ENCODE measurements around the gene FAM177B.
"Not testable (repeated sequence)": the region's sequence is repeated elsewhere in the genome, so short reads cannot be mapped to it uniquely, and the experiment has no call there.

Gene FAM177B

DNA sequence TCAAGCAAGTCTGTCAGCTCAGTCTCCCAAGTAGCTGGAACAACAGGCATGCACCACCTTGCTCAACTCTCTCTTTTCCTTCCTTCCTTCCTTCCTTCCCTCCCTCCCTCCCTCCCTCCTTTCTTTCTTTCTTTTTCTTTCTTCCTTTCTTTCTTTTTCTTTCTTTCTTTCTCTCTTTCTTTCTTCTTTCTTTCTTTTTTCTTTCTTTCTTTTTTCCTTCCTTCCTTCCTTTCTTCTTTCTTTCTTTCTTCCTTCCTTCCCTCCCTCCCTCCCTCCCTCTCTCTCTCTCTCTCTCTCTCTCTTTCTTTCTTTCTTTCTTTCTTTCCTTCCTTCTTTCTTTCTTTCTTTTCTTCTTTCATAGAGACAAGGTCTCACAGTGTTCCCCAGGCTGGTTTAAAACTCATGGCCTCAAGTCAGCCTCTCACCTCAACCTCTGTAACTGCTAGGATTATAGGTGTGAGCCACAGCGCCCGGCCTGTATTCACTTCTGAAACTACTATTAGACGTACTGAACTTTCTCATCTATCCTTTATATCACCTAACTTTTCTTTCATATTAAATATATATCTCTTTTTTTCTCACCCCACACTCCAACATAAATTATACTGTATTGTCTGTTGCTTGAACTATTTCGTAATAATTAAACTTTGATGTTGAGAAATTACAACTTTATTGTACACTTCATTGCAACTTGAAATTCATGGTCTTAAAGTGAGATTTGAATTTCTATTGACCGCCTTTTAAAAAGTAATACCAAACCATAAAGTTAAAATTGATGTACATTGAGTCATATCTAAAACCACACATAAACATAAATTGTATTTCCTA is 4.8 kb downstream of the FAM177B start:
- DNase-seq: not testable (repeated sequence)

DNA sequence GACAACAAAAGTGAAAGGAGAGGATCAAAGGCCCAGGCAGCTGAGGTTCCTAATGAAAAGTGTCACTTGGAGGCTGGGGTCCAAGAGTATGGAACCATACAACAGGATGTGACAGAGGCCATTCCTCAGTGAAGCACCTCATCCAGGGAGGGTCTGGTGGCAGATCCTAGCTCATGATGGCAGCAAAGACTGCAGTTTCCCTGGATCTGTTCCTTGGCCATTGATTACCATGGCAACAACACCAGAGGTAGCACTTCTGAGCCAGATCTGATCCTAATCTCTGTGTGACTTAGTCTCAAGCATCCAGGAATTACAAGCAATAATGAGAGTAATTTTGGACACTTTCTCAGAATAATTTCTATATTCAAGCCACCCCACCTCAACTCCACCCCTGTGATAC is 12.9 kb downstream of the FAM177B start:
- DNase-seq: no peak

DNA sequence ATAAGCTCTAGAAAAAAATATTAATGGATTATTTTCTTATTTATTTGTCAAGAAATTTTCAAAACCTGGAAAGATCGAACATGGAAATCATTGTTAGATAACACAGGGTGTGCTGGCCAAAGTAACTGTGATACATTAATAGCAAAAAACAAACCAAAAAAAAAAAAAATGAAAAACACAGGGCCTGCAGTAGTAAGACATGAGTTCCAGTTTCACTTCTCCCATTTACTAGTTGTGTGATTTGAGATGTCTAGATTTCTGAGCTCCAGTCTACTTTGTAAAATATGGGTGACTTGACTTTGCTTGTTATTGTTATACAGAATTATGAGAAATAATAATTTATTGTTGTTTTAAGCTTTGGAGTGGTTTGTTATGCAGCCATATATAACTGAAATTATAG is 13.6 kb downstream of the FAM177B start:
- no peak for DNase-seq

DNA sequence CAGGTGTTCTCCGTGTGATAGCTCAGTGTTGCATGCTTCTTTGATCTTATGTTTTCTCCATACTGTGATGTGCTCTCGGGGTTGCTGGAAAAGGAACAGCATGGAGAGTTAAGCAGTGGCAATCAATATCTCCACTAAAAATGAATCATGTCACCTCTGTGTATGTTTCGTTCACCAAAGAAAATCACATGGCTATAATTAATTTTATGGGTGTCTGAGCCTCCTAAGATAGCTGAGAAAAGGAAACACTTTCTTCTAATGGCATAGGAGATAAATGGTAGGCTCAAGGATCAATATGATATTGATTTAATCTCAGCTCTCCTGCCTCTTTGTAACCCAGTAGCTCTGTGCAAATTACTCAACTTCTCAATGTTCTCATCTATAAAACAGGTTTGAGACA is 14.3 kb downstream of the FAM177B start:
- no peak for DNase-seq

DNA sequence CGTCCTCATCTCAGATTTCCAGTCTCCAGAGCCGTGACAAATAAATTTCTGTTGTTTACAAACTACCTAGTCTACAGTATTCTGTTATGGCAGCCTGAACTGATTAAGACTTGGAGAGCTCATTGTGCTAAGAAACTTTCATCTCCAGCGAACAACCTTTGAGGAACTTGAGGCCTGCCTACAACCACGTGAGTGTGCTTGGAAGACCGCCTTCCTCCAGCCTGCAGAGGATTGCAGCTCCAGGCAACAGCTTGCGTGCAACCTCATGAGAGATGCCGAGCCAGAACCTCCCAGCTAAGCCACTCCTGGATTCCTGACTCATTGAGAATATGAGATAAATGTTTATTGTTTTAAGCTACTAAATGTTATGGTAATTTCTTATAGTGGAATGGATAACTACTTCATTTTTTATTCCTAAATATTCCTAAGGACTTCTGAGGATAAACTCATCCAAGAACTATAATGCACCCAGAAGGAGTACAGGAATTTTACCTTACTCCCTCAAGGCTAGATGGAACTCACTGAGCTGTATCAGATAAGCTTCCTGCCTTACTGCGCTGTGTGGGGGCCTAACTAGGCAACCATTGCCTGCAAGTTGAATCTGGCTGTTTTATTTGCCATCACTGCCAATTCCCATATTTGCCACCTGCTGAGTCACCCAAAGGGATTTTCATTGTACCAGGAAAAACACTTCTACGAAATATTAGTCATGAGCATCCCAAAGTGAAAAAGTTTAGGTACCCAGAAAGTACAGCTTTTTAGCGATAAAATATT is 17.6 kb downstream of the FAM177B start:
- no peak for DNase-seq

DNA sequence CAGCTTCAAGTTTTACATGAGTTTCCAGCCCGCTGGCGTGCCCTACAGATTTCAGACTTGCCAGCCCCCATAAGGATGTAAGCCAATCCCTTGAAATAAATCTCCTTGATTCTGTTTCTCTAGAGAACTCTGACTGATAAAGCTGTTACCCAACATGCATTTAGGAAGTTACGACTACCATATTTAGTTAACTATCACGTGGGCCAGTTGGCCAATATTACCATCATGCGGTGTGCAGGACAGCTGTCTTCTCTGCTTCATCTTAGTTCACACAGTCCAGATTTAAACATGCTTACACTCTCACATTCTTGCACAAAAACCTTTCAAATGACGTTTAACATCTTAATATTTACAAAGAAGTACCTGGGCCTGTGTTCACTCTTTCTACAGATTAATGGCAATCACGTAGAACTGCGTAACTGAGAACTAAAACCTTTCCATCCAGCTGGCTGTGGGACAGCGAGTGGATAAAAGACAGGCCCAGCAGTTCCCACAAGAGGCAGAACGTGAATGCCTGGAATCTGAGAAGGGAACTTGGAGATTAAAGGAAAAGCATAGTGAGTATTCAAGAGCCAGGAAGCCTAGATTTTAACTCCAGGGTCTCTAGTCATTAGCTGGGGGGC is 20.8 kb downstream of the FAM177B start:
- no peak for DNase-seq

DNA sequence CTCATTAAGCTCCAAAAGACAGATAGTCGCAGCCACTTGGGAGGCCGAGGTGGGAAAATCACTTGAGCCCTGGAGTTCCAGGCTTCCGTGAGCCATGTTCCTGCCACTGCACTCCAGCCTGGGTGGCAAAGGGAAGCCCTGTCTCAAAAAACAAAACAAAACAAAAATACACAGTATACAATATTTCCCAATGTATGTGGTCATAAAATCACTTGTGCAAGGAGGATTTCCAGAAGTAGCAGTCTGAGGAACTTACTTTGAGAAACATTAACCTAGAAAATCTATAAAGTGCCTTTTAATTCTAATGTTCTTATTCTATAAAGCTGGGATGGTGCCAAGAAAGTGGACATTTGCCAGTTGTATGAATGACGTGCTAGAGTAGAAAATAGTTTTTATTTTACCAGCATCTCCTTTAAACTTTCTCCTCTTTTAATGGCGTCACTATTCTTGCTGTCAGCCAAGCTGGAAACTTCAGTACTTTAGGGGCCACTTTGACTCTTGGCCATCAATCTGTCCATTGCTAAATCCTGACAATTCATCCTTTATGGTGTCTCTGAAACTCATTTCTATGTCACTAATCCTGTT is 22.5 kb downstream of the FAM177B start:
- no peak for DNase-seq

DNA sequence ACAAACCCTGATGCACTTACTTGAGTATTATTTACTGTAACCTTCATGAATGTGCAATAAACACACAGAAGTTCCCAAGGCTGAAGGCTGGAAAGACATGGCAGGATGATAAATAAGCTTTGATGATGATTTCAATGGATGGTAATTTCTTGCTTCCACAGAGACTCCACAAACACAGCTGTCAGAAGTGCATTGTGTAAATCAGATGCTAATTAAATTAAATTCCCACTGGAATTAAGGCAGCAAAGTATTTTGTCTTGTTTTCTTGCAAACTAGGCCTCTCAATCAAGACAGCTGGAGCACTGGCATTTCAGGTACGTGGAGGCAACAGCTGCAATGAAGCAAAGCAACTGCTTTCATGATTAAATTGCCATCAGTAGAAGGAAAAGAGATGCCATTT is 24.1 kb downstream of the FAM177B start:
- no peak for DNase-seq

DNA sequence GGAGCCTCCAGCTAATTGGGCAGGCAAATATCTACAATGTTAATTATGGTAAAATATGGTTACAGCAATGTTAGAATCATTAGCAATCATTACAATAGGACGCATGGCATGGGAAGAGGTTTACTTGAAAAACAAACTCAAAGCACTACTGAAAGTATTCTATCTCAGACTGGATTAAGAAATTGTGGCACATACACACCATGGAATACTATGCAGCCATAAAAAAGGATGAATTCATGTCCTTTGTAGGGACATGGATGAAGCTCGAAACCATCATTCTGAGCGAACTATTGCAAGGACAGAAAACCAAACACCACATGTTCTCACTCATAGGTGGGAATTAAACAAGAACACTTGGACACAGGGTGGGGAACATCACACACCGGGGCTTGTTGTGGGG is 25.2 kb downstream of the FAM177B start:
- DNase-seq: not testable (repeated sequence)

DNA sequence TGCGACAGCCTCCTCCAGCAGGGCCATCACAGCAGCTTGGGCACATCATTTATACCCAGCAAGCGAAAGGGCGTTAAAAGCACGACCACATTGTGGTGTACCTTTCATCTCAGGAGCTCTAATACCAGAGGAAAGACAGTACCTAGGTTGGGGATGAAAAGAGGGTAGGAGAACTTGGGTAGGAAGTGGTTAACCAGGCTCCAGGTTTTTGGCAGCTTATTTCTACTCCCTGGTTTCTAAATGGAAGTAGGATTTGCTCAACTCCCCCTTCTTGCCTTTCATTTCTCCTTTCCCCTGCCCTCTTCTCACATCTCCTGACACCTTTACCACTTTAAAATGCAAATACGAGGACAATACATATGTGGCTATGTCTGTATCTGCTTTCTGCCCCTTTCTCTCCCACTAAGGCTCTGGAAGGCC is 30.2 kb downstream of the FAM177B start:
- no peak for DNase-seq

DNA sequence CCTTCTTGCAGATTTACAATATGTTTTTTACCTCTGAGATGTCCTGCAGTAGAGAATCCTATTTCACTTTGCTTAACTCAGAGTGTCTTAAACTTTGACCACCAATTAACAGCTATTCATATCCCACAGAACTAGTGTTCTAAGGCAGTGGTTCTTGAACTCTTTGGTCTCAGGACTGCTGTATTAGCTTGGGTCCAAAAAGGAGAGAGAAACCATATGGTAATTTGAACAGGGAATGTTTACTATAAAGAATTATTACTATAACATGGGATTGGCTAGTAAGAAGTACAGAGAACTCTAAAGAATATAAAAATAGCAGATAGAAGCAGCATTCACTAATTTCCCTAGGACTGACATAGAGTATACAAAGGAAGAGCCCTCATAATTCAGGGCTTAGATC is 31.6 kb downstream of the FAM177B start:
- no peak for DNase-seq

DNA sequence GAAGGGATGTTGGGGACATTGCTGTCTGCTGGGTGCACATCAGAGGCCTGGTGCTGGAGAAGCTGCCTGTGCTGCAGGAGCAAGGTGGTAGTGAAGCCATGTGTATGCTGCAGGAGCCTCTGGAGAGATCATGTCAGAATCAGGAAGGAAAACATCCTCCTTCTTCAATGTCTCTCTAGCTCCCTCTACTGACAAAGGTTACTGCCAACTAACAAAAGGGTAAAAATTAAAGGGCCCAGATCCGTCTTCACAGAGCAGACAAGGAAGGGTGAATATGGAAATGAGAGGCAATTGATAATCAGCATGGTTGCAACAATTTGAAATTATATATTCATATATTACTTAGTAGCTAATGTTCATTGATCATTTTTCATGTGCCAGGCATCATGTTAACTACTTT is 32.2 kb downstream of the FAM177B start:
- DNase-seq: no peak

DNA sequence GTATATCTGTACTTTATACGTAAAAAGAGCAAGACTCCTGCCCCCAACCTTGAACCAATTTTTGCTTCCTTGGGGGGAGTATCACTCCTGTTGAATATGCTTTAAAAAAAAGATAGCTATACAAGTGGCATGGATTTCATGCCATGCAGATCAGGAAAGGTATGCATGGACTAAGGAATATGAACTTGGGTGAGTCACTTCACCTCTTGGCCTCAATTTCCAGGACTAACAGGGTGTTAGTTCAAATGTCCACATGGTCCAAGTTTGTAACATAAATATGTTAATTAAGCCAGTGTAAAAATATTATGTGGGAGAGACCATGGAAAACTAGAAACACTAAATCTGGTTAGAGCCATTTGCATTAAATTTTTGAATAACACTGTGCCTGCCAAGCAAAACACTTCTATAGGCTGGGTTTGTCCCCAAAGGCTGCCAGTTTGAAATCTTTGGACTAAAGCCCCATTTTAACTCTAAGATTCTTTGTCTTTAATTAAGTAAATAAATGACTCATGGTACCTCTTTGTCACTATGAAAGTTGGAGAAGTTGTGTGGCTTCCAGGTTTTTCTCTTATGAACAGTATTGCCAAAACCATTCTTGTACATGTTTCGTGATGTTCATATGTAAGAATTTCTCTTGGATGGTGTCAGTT is 33.1 kb downstream of the FAM177B start:
- no peak for DNase-seq

DNA sequence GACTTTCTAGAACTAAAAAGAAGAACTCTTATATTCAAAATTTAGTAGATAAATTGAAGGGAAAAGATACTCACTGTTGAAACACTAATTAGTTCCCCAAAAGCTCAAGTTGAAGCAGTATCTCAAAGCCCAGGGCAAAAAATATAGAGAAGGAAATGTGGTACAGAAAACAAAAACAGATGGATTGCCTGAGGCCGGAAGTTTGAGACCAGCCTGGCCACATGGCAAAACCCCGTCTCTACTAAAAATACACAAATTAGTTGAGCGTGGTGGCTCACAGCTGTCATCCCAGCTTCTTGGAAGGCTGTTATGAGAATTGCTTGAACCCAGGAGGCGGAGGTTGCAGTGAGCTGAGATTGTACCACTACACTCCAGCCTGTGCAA is 36.0 kb downstream of the FAM177B start:
- DNase-seq: no peak

DNA sequence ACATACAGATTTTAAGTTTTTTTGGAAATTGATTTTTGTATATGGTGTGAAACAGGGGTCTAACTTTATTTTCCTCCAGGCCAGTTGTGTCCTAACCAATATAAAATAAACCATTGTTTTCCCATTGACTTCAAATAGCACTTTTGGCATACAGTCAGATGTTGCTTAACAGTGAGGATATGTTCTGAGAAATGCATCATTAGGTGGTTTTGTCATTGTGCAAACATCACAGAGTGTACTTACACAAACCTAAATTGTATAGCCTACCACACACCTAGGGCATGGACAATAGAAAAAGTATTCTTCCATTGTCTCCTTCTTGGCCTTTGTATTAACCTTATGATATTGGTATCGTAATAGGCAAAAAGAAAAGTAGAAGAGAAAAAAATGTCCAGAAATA is 40.5 kb downstream of the FAM177B start:
- DNase-seq: no peak

DNA sequence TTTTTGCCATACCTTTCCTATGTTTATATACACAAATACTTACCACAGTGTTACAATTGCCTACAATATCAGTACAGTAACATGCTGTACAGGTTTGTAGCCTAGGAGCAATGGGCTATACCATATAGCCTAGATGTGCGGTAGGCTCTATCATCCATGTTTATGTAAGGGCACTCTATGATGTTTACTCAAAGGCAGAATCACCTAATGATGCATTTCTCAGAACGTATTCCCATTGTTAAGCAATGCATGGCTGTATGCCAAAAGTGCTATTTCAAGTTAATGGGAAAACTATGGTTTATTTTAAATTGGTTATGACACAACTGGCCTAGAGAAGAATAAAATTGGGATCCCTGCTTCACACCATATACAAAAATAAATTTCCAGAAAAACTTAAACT is 41.0 kb downstream of the FAM177B start:
- no peak for DNase-seq

DNA sequence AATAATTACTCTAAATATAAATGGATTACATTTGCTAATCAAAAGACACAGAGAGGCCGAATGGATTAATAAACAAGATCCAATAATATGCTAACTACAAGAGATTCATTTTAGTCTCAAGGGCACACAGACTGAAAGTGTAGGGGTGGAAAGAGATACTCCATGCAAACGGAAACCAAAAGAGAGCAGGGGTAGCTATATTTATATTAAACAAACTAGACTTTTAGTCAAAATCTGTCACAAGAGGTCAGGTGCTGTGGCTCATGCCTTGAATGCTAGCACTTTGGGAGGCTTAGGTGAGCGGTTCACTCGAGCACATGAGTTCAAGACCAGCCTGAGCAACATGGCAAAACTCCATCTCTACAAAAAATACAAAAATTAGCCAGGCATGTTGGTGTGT is 44.2 kb downstream of the FAM177B start:
- no peak for DNase-seq

DNA sequence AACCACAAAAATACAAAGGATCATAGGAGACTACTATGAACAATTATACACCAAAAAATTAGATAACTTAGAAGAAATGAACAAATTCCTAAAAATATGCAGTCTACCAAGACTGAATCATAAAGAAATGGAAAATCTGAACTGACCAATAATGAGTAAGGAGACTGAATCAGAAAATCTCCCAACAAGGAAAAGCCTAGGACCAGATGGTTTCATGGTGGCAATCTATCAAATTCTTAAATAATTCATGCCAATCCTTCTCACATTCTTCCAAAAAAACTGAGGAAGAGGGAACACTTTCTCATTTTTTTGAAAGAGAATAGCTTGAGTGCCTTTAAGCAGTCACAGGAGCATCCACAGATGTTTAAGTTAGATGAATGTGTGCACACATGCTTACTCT is 46.0 kb downstream of the FAM177B start:
- DNase-seq: no peak

DNA sequence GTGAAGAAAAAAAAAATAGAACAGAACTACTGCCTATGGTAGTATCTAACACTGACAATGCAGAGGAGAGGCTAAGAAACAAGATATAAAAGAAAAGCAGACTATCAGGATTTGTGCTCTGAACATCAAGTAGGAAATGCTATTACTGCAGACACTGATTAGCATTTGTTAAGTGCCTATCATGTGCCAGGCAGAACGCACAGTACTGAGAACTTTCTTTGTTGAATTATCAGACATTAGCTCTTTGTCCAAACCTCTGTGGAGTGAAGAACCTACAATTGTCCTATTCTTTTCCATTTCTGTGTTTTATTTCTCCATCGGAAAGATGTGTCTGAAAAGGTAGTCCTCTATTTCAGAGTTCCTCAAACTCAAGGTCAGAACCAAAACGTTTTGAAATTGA is 47.4 kb downstream of the FAM177B start:
- DNase-seq: no peak

DNA sequence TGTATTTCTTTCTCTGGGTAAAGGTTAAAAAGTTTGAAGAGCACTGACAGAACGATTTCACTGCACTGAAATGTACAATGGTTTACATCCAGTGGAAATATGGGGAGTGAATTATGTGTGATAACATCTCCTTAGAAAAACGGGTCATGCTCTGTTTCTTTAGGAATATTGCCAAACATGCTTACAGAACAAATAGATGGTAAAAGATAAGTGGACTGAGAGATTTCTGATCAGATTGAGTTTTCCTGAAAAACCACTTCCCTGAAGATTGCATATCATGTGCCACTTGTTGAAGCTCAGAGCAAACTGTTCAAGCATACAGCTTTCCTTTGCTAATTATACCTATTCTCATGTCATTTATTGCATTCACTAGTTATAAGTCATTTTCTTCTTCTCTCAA is 47.9 kb downstream of the FAM177B start:
- no peak for DNase-seq

DNA sequence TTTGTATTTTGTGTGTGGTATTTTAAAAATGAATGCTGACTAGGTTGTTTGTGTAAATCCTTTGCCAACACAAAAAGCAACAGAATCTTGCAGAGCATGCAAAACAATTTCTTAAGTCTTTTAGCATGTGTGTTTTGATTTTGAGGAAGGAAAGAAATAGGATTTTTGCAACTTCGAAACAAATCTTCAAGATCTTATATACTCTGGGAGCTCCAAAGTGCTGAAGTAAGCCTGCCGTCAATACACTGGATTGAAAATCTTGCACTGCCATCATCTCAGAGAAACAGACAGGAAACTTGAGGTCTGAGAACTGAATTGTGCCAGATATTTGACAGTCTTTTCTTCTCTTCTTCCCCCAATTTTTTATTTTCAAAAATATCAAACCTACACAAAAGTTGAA is 48.5 kb downstream of the FAM177B start:
- no peak for DNase-seq

DNA sequence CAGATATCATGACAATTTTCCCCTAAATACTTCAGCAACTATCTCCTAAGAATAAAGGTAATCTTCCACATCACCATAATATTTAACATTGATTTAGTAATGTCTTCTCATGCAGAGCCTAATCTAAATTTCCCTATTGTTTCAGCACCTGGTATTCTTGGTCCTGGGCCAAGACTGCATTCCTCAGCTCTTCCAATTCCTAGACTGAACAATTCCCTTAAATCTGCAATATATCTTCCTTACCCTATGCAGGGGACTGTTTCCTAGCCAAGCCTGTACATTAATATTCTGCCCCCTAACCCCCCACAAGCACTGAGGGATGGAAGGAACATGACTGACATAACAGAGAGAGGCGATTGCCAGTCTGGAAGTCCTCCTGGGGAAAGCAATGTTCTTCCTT is 49.1 kb downstream of the FAM177B start:
- DNase-seq: no peak

DNA sequence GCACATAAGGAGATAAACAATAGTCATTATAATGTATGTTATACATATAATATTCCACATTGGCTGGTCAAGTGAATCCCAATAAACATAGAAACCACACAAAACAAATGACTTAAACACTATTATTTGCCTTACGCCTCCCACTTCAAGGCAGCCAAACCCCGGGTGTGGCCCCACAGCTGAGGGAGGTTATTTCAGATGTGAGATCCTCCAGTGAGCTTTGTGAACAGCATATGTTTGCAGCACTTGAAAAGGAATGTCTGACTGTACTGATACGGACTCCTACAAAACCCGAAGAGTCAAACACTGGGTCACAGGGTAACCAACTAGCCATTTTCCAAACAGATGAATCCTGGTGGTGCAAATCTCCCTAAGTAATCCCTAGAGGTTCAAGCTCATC is 50.7 kb downstream of the FAM177B start:
- DNase-seq: no peak

All from activated CD4-positive, alpha-beta T cell treated with anti-CD3 and anti-CD28 coated beads for 48 hours (primary cell).